ENCODE data around the gene FSD1. TPM values are rescaled to one million over a fixed set of nuclear protein-coding genes. Genes with fewer than 3 reads are reported as not detected.
"Not testable (repeated sequence)": the region's sequence is repeated elsewhere in the genome, so short reads cannot be mapped to it uniquely, and the experiment has no call there.

FSD1 gene
- total RNA-seq, 1 donor from 2014 or later: 26.3 TPM

- no peak overlapping the region for H3K4me3 Mint-ChIP-seq
- no peaks in the 10 kb centered on the region for H3K4me1 Mint-ChIP-seq (ENCODE audit: unreplicated experiment)
- no peaks in the 10 kb centered on the region for H3K9me3 Mint-ChIP-seq
- TF ChIP-seq CTCF (conservative IDR thresholded peaks at IDR 0.05): no peak
- H3K36me3 Mint-ChIP-seq: no peaks in the 10 kb centered on the region
- H3K27ac Mint-ChIP-seq: no peak overlapping the region
- DNase-seq (ENCODE audit: extremely low spot score, unreplicated experiment): no peak
- peaks cover 9% of the 10 kb centered on the region for H3K27me3 Mint-ChIP-seq
Measured at GRCh38 chr19:4272894-4273293, 31.5 kb upstream of the FSD1 start.

GRCh38 chr19:4274321-4274686, 30.1 kb upstream of the FSD1 start:
- peaks cover 18% of the 10 kb centered on the region for H3K27me3 Mint-ChIP-seq
- not testable (repeated sequence) for H3K4me3 Mint-ChIP-seq; H3K9me3 Mint-ChIP-seq; H3K27ac Mint-ChIP-seq; H3K36me3 Mint-ChIP-seq; DNase-seq (ENCODE audit: extremely low spot score, unreplicated experiment); H3K4me1 Mint-ChIP-seq (ENCODE audit: unreplicated experiment)

DNA sequence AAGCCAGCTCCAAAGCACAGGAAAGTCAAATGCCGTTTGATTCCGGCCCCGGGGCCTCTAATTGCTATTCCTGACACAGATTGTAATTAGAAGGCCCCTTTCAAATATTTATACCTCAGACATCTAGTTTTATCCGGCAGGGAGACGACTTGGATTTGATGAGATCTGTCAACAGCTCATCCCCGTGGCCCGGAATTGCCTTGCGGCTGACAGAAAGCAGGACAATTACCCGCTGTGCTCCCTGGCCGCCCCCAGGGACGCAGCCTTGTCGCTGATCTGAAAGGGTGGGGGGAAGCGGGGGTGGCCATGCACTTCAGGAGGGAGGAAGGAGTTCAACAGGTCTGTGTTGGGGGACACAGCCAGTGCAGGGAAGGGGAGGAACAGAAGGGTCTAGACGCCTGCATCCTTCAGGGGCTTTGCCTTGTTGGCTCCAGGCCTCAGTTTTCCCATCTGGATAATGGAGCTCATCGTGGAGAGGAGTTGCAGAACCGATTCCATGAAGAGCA, 27.2 kb upstream of the FSD1 start:
- no peak for DNase-seq (ENCODE audit: extremely low spot score, unreplicated experiment)
- Mint-ChIP-seq H3K4me3 (peak overlapping the region; percentile 64), H3K9me3 (no peaks in the 10 kb centered on the region), H3K27me3 (peaks cover 43% of the 10 kb centered on the region), H3K36me3 (no peaks in the 10 kb centered on the region), H3K27ac (peak overlapping the region; percentile 31), H3K4me1 (ENCODE audit: unreplicated experiment) (no peaks in the 10 kb centered on the region)
- no peak for TF ChIP-seq CTCF (conservative IDR thresholded peaks at IDR 0.05)

DNA sequence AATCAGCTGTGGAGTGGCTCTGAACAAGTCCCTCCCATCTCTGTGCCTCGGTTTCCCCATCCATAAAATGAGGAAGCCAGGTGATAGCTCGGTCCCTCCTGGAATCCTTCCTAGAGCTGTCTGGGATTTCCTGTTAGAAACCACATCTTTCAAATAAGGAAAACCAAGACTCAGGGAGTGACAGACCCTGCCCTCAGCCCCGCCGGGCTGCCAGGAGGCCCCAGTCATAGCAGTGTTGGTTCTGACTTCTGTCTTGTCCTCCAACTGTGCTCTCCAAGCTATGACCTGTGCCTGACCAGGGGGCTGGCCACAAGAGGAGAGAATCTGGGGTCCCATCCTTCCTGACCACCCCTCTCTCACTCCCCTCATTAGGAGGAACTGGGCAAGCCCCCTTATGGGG, 26.4 kb upstream of the FSD1 start:
- Mint-ChIP-seq H3K27ac (no peak overlapping the region), H3K9me3 (no peaks in the 10 kb centered on the region), H3K27me3 (peaks cover 46% of the 10 kb centered on the region), H3K4me3 (peak overlapping the region; percentile 52), H3K4me1 (ENCODE audit: unreplicated experiment) (no peaks in the 10 kb centered on the region), H3K36me3 (no peaks in the 10 kb centered on the region)
- TF ChIP-seq CTCF (conservative IDR thresholded peaks at IDR 0.05): no peak
- no peak for DNase-seq (ENCODE audit: extremely low spot score, unreplicated experiment)

DNA sequence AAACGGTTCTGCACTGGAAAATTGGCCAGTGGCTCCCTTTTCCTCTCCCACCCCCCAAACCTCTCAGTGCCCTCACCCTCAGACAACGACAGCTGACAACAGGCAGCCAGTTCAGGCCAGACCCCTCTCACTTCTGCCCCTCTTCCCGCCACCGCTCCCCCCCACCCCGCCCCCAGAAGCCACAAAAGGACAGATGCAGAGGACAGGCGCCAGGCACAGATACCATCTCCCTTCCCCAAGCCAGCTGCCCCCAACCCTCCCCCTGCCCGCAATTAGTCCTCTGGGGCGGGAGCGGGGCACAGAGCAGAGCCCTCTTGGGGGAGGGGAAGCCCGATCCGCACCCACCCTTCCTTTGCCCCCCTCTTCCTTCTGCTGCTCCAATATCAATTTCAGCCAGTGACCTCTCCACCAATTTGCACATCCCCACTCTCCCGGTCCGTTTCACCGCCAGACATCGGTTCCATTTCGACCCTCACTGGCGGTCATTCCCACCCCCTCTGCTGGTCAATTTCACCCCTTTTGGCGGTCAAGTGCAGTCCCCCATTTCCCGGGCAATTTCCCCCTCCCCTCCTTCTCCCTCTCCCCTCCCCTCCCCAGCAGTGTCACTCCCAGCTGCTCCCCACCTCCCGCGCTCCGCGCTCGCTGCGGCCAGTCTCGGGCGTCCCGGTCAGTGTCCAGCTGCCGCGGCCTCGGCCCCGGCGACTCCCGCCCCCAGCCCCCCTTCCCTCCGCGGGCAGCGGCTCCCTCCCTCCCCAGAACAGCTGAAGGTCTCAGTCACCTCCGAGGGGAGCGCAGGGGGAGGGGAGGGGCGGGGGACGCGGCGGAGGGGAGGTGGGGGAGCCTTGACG, 25.8 kb upstream of the FSD1 start, which contains the start of gene SHD:
Gene SHD, plus strand, starts transcription at position 848 of the 848 bp plus-strand sequence. CDS start 798 bp downstream, outside the sequence.
- no peak within 1 kb of the TSS for H3K27ac Mint-ChIP-seq

More for the DNA sequence above, 25.8 kb upstream of the FSD1 start, which contains the start of gene SHD:
- Mint-ChIP-seq H3K9me3 (no peaks in the 10 kb centered on the region), H3K4me3 (peak within 1 kb of the TSS; percentile 85), H3K27me3 (peaks cover 50% of the 10 kb centered on the region), H3K36me3 (no peaks in the 10 kb centered on the region), H3K4me1 (ENCODE audit: unreplicated experiment) (no peaks in the 10 kb centered on the region)
- TF ChIP-seq CTCF (conservative IDR thresholded peaks at IDR 0.05): no peak
- DNase-seq (ENCODE audit: extremely low spot score, unreplicated experiment): no peak
